RWPE1 (cell line): ENCODE results near the gene GCNT2.
"Not testable (repeated sequence)": the region's sequence is repeated elsewhere in the genome, so short reads cannot be mapped to it uniquely, and the experiment has no call there.

ENCODE experiments used
- CTCF ChIA-PET: fragments of 350-600 bp; sonication (Branson Sonifier 250); formaldehyde crosslinking; extraction: SDS; loops from one replicate; lab custom pipeline; 2021; lab: Yijun Ruan, JAX
- POLR2A ChIA-PET: fragments of 400-600 bp; formaldehyde crosslinking; extraction: SDS; loops from one replicate; lab custom pipeline; 2020; ENCODE audit warnings: antibody characterized with exemption; ENCODE audit not compliant: low non-redundant PET; lab: Yijun Ruan, JAX
- DNase-seq: peaks from one replicate; pipeline ENCODE4 v3.0.0; 2012; ENCODE audit warnings: low spot score
- H3K27ac ChIP-seq: fragments of 450-650 bp; 2 replicates; pipeline ENCODE4 v1.5.1; 2017
- TF ChIP-seq, protein P1 (sequence below): fragments of 450-650 bp; conservative IDR thresholded peaks from 2 replicates; pipeline ENCODE4 v1.5.1; 2017; ENCODE audit warnings: low read depth, mild to moderate bottlenecking

GCNT2 gene

GRCh38 chr6:10565913-10566312, 44.8 kb downstream of the GCNT2 start:
- DNase-seq, result no peak
- H3K27ac ChIP-seq, result no peak overlapping the region
- CTCF ChIA-PET, result interaction anchor here (0.6 kb wide), 2 partner anchors 11 to 87 kb away, joined by 3 read pairs; no protein-coding TSS in a partner anchor
- TF ChIP-seq, protein P1, sequence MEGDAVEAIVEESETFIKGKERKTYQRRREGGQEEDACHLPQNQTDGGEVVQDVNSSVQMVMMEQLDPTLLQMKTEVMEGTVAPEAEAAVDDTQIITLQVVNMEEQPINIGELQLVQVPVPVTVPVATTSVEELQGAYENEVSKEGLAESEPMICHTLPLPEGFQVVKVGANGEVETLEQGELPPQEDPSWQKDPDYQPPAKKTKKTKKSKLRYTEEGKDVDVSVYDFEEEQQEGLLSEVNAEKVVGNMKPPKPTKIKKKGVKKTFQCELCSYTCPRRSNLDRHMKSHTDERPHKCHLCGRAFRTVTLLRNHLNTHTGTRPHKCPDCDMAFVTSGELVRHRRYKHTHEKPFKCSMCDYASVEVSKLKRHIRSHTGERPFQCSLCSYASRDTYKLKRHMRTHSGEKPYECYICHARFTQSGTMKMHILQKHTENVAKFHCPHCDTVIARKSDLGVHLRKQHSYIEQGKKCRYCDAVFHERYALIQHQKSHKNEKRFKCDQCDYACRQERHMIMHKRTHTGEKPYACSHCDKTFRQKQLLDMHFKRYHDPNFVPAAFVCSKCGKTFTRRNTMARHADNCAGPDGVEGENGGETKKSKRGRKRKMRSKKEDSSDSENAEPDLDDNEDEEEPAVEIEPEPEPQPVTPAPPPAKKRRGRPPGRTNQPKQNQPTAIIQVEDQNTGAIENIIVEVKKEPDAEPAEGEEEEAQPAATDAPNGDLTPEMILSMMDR, result no peak
- POLR2A ChIA-PET, result no interaction called here

DNA sequence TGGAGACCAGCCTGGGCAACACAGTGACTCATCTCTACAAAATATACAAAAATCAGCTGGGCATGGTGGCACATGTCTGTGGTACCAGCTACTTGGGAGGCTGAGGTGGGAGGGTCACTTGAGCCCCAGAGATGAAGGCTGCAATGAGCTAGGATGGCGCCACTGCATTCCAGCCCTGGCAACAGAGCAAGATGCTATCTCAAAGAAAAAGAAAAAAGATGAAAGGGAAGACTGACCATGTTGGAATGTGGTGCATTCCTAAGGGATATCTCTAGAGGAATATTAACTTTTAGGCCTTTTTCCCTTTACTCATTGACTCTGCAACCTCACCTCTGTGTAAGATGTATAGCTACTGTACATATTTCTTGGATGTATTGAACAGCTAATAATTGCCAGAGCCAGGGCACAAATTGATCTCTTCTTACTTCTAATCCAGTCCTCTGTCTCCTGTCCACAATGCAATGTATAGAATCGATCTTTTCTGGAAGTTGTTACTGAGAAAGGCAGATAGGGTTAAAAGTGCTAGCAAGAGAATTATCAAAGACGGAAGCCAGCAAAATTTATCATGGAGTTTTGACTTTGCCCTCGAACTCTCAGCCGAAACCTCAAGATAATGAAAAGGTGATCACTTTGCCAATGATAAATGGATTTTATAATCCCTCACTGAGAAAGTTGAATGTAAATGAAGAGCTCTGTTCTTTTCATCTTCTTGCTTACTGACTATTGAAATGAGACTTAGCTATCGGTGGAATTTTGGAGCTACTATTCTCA, 46.3 kb downstream of the GCNT2 start:
- DNase-seq, result no peak
- TF ChIP-seq, protein P1, result no peak
- ChIA-PET POLR2A (no interaction called here), CTCF (interaction anchor here (1.2 kb wide), 1 partner anchor 62 kb away, joined by 4 read pairs; no protein-coding TSS in a partner anchor)
- H3K27ac ChIP-seq, result no peak overlapping the region

- no peak overlapping the region for H3K27ac ChIP-seq
- ChIA-PET CTCF (interaction anchor here (0.7 kb wide), 1 partner anchor 245 kb away, joined by 4 read pairs; no protein-coding TSS in a partner anchor), POLR2A (no interaction called here)
- TF ChIP-seq, protein P1, result no peak
- no peak for DNase-seq
These were observed 48.4 kb downstream of the GCNT2 start for GRCh38 chr6:10569392-10570127.

GRCh38 chr6:10575519-10575918, 54.4 kb downstream of the GCNT2 start:
- DNase-seq, POLR2A ChIA-PET, H3K27ac ChIP-seq: not testable (repeated sequence)
- CTCF ChIA-PET, result interaction anchor here (0.5 kb wide), 1 partner anchor 133 kb away, joined by 3 read pairs; no protein-coding TSS in a partner anchor

GRCh38 chr6:10576226-10576625, 55.1 kb downstream of the GCNT2 start:
- no peak overlapping the region for H3K27ac ChIP-seq
- POLR2A ChIA-PET, result no interaction called here
- DNase-seq, result no peak
- CTCF ChIA-PET, result no interaction called here
- TF ChIP-seq, protein P1, result no peak

DNA sequence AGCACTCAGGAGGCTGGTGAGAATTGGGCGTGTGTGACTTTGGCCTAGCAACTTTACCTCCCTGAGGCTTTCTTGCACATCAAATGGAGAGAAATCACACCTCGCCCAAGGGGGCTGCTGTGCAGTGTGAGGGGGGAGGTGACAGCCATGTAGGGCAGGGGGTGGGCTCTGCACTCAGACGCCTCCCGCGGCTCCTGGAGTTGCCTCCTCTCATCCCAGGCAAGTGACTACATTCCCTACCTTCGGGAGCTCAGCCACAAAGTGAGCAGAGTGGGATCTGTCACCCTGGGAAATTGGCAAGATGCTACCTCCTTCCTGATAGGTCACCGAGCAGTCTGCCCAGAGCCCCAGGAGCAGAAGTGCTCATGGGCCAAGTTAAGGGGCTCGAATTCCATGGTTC, 56.0 kb downstream of the GCNT2 start:
- DNase-seq, result no peak
- ChIA-PET CTCF (interaction anchor here (0.6 kb wide), 1 partner anchor 11 kb away, joined by 3 read pairs; no protein-coding TSS in a partner anchor), POLR2A (no interaction called here)
- TF ChIP-seq, protein P1, result no peak
- H3K27ac ChIP-seq, result no peak overlapping the region
